H9 (cell line): ENCODE measurements around the gene ARHGEF9. TPM values are rescaled to one million over a fixed set of nuclear protein-coding genes. Genes with fewer than 3 reads are reported as not detected.

Experiments used
- DNase-seq: peaks from one replicate; pipeline ENCODE4 v3.0.0-alpha.2; 2017
- H2AFZ ChIP-seq: one replicate; pipeline ENCODE4 v1.6.1; 2013; ENCODE audit warnings: mild to moderate bottlenecking, low read length, control low read depth, moderate library complexity
- H2AK5ac ChIP-seq: 2 replicates; pipeline ENCODE4 v1.6.1; 2013; ENCODE audit warnings: low read length, control low read depth, mixed read lengths; ENCODE audit not compliant: insufficient read length
- H2BK120ac ChIP-seq: one replicate; pipeline ENCODE4 v1.6.1; 2013; ENCODE audit warnings: low read depth, mild to moderate bottlenecking, low read length, control low read depth, inconsistent platforms; ENCODE audit not compliant: poor library complexity, severe bottlenecking
- H2BK12ac ChIP-seq: 2 replicates; pipeline ENCODE4 v1.6.1; 2013; ENCODE audit warnings: low read length, control low read depth, mixed read lengths, low read depth; ENCODE audit not compliant: insufficient read length
- H2BK15ac ChIP-seq: 2 replicates; pipeline ENCODE4 v1.6.1; 2013; ENCODE audit warnings: low read depth, low read length, control low read depth
- H2BK20ac ChIP-seq: one replicate; pipeline ENCODE4 v1.6.1; 2013; ENCODE audit warnings: low read depth, mild to moderate bottlenecking, low read length, control low read depth, inconsistent platforms; ENCODE audit not compliant: poor library complexity, severe bottlenecking
- H2BK5ac ChIP-seq: 2 replicates; pipeline ENCODE4 v1.6.1; 2013; ENCODE audit warnings: low read length, control low read depth, mixed read lengths; ENCODE audit not compliant: insufficient read length
- H3K14ac ChIP-seq: 2 replicates; pipeline ENCODE4 v1.6.1; 2013; ENCODE audit warnings: low read length, control low read depth; ENCODE audit not compliant: insufficient read depth
- H3K18ac ChIP-seq: 2 replicates; pipeline ENCODE4 v1.6.1; 2013; ENCODE audit warnings: low read depth, mild to moderate bottlenecking, mixed read lengths, low read length, control low read depth; ENCODE audit not compliant: insufficient read length
- H3K23ac ChIP-seq: 2 replicates; pipeline ENCODE4 v1.6.1; 2013; ENCODE audit warnings: low read length, control low read depth, mixed read lengths, low read depth; ENCODE audit not compliant: insufficient read length
- H3K23me2 ChIP-seq: 2 replicates; pipeline ENCODE4 v1.6.1; 2013; ENCODE audit warnings: low read depth, mild to moderate bottlenecking, mixed read lengths, low read length, control low read depth; ENCODE audit not compliant: insufficient read length, poor library complexity, severe bottlenecking
- H3K27ac ChIP-seq: 2 replicates; pipeline ENCODE4 v1.5.1; 2013; ENCODE audit warnings: low read length, control low read depth, mixed read lengths, low read depth; ENCODE audit not compliant: insufficient read length
- H3K27me3 ChIP-seq: 2 replicates; pipeline ENCODE4 v1.6.1; 2013; ENCODE audit warnings: low read length, control low read depth, inconsistent platforms; ENCODE audit not compliant: insufficient read depth
- H3K4ac ChIP-seq: 2 replicates; pipeline ENCODE4 v1.6.1; 2013; ENCODE audit warnings: low read depth, mild to moderate bottlenecking, control low read depth, inconsistent platforms, low read length, moderate library complexity
- H3K4me1 ChIP-seq: 2 replicates; pipeline ENCODE4 v1.6.1; 2013; ENCODE audit warnings: low read length, control low read depth, inconsistent platforms; ENCODE audit not compliant: insufficient read depth
- H3K4me2 ChIP-seq: 2 replicates; pipeline ENCODE4 v1.6.1; 2013; ENCODE audit warnings: low read length, control low read depth, mixed read lengths; ENCODE audit not compliant: insufficient read length, insufficient read depth
- H3K56ac ChIP-seq: 2 replicates; pipeline ENCODE4 v1.6.1; 2013; ENCODE audit warnings: low read depth, mild to moderate bottlenecking, mixed read lengths, low read length, control low read depth; ENCODE audit not compliant: insufficient read length
- H3K79me1 ChIP-seq: 2 replicates; pipeline ENCODE4 v1.6.1; 2013; ENCODE audit warnings: low read depth, mild to moderate bottlenecking, moderate library complexity, low read length, control low read depth, inconsistent platforms; ENCODE audit not compliant: insufficient read depth, poor library complexity, severe bottlenecking
- H3K79me2 ChIP-seq: 2 replicates; pipeline ENCODE4 v1.6.1; 2013; ENCODE audit warnings: low read length, control low read depth, inconsistent platforms; ENCODE audit not compliant: insufficient read depth
- H3K9ac ChIP-seq: 2 replicates; pipeline ENCODE4 v1.6.1; 2013; ENCODE audit warnings: low read length, control low read depth, mixed read lengths; ENCODE audit not compliant: insufficient read length; ENCODE audit errors: extremely low read depth
- H3K9me3 ChIP-seq: one replicate; pipeline ENCODE4 v1.6.1; 2013; ENCODE audit warnings: low read depth, low read length, inconsistent platforms; ENCODE audit not compliant: control insufficient read depth
- H3T11ph ChIP-seq: one replicate; pipeline ENCODE4 v1.6.1; 2013; ENCODE audit warnings: mild to moderate bottlenecking, low read length, control low read depth, inconsistent platforms
- H4K20me1 ChIP-seq: one replicate; pipeline ENCODE4 v1.6.1; 2013; ENCODE audit not compliant: control insufficient read depth, insufficient read length, insufficient read depth
- H4K5ac ChIP-seq: 2 replicates; pipeline ENCODE4 v1.6.1; 2013; ENCODE audit warnings: low read depth, mild to moderate bottlenecking, mixed read lengths, low read length, control low read depth; ENCODE audit not compliant: insufficient read length
- H4K8ac ChIP-seq: replicated peaks from 2 replicates; pipeline ENCODE4 v1.6.1; 2013; ENCODE audit warnings: low read length, control low read depth, mixed read lengths, low read depth; ENCODE audit not compliant: insufficient read length
- H4K91ac ChIP-seq: 2 replicates; pipeline ENCODE4 v1.6.1; 2013; ENCODE audit warnings: low read depth, mild to moderate bottlenecking, moderate library complexity, mixed read lengths, low read length, control low read depth; ENCODE audit not compliant: insufficient read length
- H3K27ac Mint-ChIP-seq, 3 experiments: 2 replicates in 2 of 3; 3 replicates in 1 of 3; pipeline ENCODE4 v1.8.0; 2020 to 2021; ENCODE audit warnings: mixed read lengths in 3 of 3, mild to moderate bottlenecking in 1 of 3, moderate library complexity in 1 of 3
- H3K27me3 Mint-ChIP-seq: 2 replicates; pipeline ENCODE4 v1.8.0; 2021; ENCODE audit warnings: low read depth, mild to moderate bottlenecking, moderate library complexity, mixed read lengths
- H3K36me3 Mint-ChIP-seq, 3 experiments: 2 replicates in 2 of 3; 3 replicates in 1 of 3; pipeline ENCODE4 v1.8.0; 2020 to 2021; ENCODE audit warnings: low read depth in 3 of 3, mixed read lengths in 3 of 3; ENCODE audit not compliant: insufficient read depth in 1 of 3
- H3K4me1 Mint-ChIP-seq, 2 experiments: 2 replicates each; pipeline ENCODE4 v1.8.0; 2020; ENCODE audit warnings: mixed read lengths in 2 of 2
- H3K4me3 Mint-ChIP-seq, 2 experiments: 2 replicates in 1 of 2; 3 replicates in 1 of 2; pipeline ENCODE4 v1.8.0; 2020 to 2021; ENCODE audit warnings: mild to moderate bottlenecking in 2 of 2, mixed read lengths in 2 of 2, moderate library complexity in 1 of 2
- H3K9me3 Mint-ChIP-seq, 2 experiments: 2 replicates in 1 of 2; 3 replicates in 1 of 2; pipeline ENCODE4 v1.8.0; 2020; ENCODE audit warnings: mild to moderate bottlenecking in 2 of 2, mixed read lengths in 2 of 2, moderate library complexity in 1 of 2
- CTCF ChIP-seq: fragments of 200-600 bp; sonication (generic); conservative IDR thresholded peaks from 3 replicates; pipeline ENCODE4 v1.8.0; 2021; ENCODE audit warnings: antibody characterized with exemption, mild to moderate bottlenecking
- total RNA-seq: library from RNA; stranded (reverse); gene quantifications from 2 replicates; pipeline ENCODE4 v1.2.1, GENCODE V29; 2021

Gene ARHGEF9
- total RNA-seq, 1 experiment from 2014 or later, result 26.4 TPM

- Histone ChIP-seq H2BK120ac (no peak overlapping the region), H4K91ac (no peak overlapping the region), H3K9ac (no peak overlapping the region), H4K20me1 (no peaks in the 10 kb centered on the region), H4K5ac (no peak overlapping the region), H2BK5ac (no peak overlapping the region), H3K4me2 (no peak overlapping the region), H3K18ac (no peak overlapping the region), H3K23ac (no peak overlapping the region), H3K4ac (no peak overlapping the region), H3K79me2 (no peaks in the 10 kb centered on the region), H2BK15ac (no peak overlapping the region), H4K8ac (no peak overlapping the region), H2AK5ac (no peak overlapping the region), H3K9me3 (peaks cover 69% of the 10 kb centered on the region), H3K27me3 (no peaks in the 10 kb centered on the region), H3K4me1 (no peaks in the 10 kb centered on the region), H2AFZ (no peak overlapping the region), H2BK20ac (no peak overlapping the region), H2BK12ac (no peak overlapping the region), H3K79me1 (no peaks in the 10 kb centered on the region), H3K23me2 (no peaks in the 10 kb centered on the region), H3T11ph (no peak overlapping the region), H3K27ac (no peak overlapping the region), H3K56ac (no peak overlapping the region), H3K14ac (no peak overlapping the region)
- Mint-ChIP-seq H3K27me3 (no peaks in the 10 kb centered on the region), H3K9me3 (peaks cover 65 to 67% of the 10 kb centered on the region in 2 experiments), H3K4me3 (no peak overlapping the region), H3K4me1 (no peaks in the 10 kb centered on the region), H3K36me3 (peaks cover 26 to 47% (median 40%) of the 10 kb centered on the region in 3 experiments), H3K27ac (no peak overlapping the region)
- TF ChIP-seq CTCF, result no peak
- DNase-seq, result no peak
Observed at GRCh38 chrX:63664741-63665140, 120.3 kb downstream of the ARHGEF9 start.
